UCSD-AML1 (cell line): ENCODE measurements around the gene JMJD8.

Source experiments
- DNase-seq: peaks from one replicate; lab custom pipeline; 2025; ENCODE audit not compliant: unreplicated experiment; lab: John Stamatoyannopoulos, UW

The JMJD8 gene

DNA sequence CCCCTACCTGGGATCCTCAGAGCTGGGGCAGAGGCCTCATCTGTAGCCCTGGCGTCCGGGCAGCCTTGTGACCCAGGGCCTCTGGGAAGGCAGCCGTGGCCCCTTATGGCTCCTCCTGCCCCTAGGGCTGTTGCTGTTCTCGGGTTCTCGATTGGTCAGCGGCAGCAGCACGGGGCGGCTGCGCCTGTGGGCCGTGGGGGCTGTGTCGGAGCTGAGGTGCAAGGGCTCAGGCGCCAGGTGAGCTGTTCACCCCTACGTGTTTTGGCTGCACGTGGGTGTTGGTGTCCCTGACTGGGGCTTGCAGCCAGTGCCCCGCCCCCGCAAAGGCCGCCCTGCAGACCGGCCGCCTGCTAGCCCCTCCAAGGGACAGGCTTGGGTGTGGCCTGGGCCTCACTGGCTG is 22.0 kb downstream of the JMJD8 start:
- no peak for DNase-seq

DNA sequence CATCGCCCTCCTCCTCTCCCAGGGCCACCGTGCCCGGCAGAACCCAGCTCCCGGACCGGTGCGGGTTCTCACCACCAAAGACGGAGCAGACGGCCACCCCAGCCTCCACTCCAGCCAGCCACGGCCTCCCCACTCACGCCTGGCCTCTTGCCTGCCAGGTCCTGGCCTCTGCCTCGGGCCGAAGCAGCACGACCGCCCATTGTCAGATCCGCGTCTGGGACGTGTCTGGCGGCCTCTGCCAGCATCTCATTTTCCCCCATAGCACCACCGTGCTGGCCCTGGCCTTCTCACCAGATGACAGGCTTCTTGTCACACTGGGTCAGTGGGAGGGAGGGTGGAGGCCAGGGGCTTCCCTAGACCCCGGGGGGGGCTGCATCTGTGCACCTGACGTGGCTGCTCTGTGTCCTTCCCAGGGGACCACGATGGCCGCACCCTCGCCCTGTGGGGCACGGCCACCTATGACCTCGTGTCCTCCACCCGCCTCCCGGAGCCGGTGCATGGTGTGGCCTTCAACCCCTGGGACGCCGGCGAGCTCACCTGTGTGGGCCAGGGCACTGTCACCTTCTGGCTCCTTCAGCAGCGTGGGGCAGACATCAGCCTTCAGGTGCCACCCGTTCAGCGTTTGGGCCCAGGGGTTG is 22.8 kb downstream of the JMJD8 start:
- no peak for DNase-seq

DNA sequence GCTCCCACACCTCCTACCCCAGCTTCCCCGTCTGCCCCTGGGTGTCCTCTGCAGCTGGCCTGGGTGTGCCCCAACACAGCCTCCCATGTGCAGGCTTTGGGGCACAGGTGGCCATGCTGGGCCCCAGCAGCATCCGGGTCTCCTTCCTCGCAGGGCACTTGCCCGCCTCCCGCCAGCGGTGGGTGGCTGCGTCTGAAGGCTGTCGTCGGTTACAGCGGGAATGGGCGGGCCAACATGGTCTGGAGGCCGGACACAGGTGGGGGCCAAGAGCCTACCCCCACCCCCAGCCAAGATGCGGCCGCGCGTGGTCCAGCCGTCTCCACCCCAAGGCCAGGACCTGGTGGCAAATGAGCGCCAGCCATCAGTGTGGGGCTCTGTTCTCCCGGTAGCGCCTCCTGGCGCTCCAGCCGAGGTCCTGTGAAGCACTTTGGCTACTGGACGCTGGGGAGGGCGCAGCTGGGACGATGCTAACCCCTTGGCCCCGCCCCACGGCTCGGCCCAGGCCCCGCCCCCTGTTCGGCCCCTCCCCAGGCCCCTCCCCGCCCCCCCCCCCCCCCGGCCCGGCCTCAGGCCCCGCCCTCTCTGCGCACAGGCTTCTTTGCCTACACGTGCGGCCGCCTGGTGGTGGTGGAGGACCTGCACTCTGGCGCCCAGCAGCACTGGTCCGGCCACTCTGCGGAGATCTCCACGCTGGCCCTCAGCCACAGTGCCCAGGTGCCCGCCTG is 23.5 kb downstream of the JMJD8 start:
- DNase-seq: peak; percentile 35

DNA sequence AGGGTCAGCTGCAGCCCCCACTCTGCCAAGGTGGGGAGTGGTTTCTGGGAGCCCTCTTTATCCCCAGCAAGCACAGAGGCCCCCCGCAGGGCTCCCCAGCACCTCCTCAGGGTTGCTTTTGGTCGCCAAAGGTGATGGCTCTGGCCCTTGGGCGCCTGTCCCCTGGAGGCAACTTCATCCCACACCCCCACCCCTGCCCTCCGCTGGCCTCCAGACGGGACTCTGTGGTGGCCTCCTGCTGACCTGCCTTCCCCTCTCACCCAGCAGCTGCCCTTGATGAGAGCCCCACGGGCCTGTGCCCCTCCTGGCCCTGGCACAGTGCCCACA is 24.0 kb downstream of the JMJD8 start:
- no peak for DNase-seq

DNA sequence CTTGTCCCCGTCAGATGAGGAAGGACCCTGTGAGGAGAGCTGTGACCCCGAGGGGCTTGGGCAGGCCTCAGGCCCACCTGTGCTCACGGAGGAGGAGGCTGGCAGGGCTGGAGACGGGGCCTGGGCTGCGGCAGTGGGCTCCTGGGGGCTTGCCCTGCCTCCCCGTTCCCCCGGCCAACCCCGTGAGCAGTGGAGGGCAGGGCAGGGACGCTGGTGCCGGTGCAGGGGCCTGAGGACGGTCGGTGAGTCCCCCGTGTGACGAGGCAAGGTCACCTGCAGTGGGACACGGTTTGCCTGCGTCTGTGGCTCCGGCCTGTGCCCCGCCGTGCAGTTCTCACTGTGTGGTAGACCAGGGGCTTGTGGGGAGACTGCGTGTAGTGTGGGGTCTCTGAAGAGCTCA is 24.5 kb downstream of the JMJD8 start:
- DNase-seq: no peak

DNA sequence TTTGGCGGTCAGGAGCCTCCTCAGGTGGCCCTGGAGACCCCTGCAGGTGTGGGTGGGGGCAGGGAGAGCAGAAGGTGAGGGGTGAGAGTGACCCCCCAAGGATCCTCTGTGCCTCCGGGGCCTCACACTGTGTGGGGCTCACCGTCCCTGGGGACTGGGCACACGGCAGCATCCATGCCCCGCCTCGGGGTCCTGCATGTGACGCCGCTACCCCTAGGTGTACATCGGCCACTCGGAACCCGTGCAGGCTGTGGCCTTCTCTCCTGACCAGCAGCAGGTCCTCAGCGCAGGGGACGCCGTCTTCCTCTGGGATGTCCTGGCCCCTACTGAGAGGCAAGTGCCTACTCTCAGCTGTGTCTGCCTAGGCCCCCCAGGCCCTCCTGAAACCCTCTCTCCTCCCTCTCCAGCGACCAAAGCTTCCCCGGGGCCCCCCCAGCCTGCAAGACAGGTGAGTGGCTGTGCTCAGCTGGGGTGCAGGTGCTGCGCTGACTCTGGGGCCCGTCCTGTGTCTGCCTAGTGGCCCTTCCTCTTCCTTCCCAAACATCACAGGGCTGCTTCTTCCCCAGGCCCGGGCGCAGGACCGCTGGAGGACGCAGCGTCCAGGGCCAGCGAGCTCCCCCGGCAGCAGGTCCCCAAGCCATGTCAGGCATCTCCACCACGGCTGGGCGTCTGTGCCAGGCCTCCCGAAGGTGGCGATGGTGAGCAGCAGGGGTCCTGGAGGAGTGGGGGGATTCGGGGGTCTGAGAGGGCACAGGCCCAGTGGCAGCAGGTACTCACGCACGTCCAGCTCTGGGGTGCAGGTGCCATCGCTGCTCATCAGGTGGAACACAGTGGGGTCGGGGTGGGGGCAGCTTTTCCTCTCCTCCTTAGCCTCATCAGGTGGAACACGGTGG is 25.2 kb downstream of the JMJD8 start:
- DNase-seq: no peak

DNA sequence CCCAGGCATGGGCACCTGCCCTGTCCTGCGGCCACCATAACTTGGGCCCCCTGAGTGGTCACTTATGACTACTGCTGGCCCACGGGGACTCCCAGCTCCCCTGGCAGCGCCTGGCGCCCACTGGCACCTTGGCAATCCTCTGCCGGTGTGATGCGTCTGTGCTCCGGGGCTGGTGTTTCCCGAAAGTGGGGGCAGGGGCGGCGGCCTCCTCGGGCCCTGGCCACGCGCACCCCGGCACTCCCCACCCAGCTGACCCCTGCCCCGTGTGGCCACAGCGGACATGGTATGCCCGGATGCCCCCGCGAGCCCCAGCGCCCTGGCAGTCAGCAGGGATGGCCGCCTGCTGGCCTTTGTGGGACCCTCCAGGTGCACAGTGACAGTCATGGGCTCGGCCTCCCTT is 26.6 kb downstream of the JMJD8 start:
- DNase-seq: no peak

DNA sequence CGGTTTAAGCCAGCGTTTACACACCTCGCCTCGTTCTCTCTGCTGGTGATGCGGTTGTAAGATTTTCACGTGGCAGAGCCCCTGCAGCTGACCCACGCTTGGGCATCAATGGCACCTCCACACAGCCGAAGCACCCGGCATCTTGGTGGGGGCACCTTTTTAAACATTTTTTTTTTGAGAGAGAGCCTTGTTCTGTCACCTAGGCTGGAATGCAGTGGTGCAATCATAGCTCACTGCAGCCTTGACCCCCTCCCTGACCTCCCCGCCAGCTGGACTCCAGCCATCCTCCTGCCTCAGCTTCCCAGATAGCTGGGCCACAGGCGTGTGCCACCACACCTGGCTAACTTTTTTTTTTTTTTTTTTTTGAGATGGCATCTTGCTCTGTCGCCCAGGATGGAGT is 30.1 kb downstream of the JMJD8 start:
- DNase-seq: no peak

DNA sequence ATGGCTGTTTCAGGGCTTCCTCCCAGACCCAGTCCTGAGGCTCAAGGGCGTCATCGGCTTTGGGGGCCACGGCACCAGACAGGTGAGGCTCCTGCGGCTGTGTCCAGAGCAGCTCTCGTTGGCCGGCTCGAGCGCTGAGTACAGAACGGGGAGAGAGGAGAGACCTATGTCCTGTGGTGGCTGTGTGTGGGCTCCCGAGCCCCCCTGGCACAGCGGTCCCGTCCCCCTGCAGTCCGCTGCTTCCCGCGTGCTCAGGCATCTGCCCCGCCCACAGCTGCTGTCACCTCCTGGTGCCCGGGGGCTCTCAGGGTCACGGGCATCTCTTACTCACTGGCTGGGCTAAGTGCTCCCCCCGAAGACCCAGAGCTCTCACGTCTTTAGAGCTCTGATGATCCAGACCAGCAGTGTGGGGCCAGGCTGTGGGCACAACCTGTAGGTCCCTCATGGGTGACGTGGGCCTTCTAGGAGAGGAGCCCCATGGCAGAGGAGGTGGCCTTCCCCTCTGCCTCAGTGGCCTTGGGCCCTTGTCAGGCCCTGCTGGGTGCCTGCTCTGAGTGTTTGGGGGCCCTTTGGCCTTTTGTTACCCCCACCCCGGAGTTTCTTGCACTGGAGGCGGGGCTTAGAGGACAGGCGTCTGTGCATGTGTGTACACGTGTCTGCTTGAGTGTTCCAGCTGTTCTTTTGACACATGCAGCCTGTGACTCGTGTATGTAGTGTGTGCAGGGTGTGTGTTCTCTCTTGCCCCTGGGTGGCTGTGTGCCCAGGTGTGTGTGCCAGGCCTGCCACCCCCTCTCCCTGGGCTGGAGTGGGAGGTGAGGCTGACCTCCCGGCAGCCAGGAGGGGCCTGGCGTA is 31.5 kb downstream of the JMJD8 start:
- DNase-seq: no peak

DNA sequence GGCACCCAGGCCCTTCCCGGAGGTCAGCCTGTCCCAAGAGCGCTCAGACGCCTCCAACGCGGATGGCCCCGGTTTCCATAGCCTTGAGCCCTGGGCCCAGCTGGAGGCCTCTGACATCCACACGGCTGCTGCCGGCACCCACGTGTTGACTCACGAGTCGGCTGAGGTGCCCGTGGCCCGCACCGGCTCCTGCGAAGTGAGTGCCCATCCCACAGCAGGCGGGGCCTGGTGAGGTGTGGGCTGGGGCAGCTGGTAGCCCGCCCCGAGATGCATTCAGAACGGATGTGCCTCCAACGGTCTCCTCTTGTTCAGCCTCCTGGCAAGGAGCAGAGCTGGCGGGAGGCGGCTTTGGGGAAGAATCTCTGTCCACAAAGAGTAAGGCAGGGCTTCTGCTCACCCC is 32.3 kb downstream of the JMJD8 start:
- DNase-seq: no peak

DNA sequence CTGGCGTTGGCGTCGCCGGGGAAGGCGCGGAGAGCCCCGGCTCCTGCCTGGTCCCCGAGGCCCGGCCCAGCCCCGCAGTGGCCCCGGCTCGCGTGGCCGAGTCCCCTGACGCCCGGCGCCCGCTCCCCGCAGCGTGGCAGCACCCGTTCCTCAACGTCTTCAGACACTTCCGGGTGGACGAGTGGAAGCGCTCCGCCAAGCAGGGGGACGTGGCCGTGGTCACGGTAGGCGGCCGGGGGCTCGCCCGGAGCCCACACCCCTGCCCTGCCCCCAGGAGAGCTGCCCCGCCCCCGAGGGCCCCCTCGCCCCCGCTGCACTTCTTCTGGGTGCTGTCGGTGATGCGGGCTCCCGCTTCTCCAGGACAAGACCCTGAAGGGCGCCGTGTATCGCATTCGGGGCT is 34.5 kb downstream of the JMJD8 start:
- DNase-seq: no peak

DNA sequence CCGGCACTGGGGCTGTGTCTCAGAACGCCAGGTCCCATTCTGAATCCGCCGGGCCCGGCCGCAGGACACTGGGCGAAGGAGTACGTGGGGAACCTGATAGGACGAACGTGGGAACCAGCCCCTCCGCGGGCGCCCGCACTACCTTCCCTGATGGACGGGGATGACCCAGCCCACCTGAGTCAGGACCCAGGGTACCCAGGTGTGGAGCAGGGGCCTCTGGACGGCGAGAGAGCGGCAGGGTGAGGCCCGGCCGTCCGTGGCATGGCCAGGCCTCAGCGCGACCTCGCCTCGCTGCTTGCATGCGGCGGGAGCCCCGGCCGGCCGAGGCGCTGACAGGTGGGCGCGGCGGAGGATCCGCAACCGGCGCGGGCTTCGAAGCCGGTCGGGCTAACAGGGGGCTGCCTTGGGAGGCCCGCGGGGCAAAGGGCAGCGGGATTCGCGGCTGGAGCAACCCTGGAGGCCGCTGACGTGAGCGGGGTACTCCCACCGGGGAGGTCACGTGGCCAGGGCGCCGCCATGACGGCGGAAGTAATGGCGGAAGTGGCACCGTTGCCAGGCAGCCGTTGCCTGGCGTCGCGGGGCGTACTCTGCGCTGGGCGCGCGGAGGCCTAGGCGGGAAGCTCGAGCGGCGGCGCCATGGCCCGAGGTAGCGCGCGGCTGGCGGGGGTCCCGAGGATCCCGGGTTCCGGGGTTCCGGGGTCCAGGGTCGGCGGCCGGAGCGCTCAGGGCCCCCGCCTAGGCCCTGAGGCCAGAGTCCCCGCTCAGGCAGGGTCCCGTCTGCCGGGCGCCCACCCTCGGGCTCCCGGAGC is 35.1 kb downstream of the JMJD8 start, which contains the start of gene WDR90:
Gene WDR90 (plus strand): TSS at position 585 of the 809 bp plus-strand sequence. CDS start 52 bp downstream, at position 637.
- DNase-seq: peak; percentile 92

DNA sequence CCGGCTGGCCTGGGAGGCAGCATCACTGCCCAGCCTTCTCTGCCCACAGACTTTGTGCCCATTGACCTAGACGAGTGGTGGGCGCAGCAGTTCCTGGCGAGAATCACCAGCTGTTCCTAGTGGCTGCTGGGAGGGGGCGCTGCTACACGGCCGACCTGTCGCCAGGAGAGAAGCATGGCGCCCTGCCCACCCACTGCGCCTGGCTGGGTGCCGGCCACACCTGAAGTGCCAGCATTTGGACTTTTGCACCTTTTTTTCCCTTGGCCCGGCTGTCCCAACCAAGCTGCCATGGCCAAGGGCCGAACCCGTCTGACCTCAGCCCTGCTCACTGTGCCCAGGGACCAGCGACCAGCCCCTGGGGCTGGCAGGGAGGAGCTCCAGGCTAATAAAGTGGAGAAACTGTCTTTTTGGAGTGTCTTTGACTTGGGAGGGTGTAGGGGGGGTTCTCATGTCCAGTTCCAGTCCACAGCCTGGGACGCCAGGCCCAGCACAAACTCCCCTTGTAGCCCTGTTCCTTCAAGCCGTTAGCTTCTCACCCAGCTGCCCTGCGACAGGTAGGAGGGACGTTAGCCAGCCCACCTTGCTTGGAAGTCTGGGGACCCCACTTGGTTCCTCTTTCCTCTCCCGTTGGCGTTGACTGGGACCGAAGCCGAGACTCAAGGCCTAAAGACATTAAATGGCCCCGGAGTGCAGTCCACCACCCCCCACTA is 35.9 kb downstream of the JMJD8 start:
- DNase-seq: peak; percentile 59

DNA sequence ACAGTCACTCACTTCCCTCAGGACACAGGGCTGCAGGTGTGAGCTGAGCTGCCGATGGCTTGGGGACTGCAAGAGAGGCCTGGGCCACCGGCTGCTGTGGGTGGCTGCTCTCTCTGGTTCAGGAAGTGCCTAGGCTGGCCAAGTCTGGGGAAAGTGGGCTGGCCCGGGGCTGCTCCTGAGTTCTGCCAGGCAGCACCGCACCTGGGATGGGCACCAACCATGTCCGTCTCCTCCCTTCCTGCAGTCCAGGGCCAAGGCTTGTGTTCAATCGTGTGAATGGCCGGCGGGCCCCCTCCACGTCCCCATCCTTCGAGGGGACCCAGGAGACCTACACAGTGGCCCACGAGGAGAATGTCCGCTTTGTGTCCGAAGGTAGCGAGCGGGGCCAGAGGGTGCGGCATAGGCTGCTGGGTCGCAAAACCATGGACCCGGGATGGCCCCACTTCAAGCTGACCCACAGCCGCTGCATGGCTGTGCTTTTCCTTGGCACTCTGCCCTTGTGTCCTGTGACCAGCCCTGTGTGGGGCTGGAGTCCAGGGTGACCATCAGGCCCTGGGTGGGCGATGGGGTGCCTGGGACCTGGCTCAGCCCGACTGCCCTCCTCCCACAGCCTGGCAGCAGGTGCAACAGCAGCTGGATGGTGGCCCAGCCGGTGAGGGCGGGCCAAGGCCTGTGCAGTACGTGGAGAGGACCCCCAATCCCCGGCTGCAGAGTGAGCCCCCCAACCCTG is 36.8 kb downstream of the JMJD8 start:
- DNase-seq: no peak

DNA sequence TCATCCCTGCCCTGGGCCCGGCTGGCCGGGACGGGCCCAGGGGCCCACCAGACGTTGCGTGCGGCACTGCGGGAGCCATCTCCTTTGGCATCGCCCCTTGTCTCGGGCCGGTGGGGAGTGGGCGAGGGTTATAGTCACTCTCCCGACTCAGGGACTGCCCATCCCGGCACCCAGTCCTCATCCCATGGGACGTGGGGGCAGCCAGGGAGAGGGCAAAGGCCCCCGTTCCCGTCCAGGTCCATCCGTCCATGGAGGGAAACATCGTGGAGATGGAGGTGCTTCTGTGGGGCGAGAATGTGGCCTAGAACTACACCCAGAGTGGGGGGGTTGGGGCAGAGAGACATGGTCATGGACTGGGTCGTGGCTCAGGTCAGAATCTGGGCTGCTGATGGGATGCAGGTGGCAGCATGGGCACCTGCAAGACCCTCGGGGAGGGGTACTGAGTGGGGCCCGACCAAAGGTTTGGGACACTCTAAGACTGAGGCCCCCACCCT is 37.4 kb downstream of the JMJD8 start:
- no peak for DNase-seq

DNA sequence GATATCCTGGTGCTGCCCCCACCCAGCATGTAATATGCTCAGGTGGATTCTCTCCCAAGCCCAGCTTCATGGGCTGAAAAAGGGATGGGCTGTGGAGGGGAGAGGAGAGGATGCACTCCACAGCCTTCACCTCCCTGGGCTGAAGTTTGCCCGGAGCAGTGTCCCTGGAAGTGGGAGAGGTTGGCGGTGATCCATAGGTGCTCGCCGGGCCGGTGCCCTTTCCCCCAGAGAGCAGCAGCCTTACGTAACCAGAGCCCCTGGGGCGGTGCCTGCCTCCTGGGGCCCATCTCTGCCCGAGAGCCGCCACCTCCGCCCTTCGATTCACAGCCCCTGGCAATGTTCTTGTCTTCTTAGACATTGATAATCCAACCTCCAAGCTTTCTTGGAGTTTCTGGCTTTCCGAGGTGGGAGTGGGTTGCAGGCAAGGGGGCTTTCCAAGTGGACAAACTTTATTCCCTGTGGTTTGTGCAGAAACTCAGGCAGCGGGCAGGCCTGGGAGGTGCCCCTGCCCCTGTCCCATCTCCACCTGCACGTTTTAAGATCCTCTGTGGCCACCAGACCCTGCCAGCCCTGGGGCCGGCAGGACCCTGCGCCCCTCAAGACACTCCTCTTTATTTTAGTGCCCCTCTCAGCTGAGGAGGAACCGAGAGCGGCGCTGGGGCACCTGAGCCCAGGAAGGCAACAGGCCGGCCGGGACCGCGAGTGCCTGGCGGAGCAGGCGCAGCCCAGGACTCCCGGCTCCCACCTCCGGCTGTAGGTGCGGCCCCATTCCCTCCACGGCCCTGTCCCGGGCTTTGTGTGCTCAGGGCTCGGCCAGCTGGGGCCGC is 38.1 kb downstream of the JMJD8 start:
- no peak for DNase-seq

DNA sequence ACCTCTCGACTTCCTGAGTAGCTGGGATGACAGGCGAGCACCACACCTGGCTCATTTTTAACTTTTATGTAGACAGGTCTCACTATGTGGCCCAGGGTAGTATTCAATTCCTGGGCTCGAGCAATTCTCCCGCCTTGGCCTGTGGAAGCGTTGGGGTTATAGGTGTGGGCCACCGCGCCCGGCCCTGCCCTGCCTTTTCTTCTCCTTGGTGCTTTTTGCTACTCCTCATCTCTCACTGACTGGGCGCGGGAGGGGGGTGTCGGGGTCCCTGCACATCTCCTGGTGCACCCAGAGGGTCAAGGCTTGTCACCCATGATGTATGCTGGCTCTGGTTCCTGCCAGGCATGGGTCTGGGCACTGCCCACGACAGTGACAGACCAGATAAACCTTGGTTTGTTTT is 39.6 kb downstream of the JMJD8 start:
- no peak for DNase-seq

DNA sequence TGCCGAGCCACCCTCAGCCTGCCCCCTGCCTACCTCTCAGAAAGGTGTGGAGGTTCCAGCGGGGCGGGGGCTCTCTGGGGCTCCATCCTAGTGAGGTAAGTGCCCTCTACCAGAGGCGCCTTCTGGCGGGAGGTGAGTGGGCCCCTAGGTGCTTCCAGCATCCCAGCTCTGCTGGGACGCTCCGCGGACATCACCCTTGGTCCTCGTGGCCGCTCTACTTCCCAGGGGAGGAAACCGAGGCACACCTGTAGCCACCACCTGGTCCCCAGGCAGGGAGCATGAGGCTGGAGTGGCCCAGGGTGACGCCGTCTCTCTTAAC is 41.1 kb downstream of the JMJD8 start:
- DNase-seq: no peak
